K562 (cell line): ENCODE data around the gene ADAMTS2.

ENCODE experiments used
- CTCF ChIP-seq, 3 experiments: IDR thresholded peaks in 2 of 3; conservative IDR thresholded peaks in 1 of 3; 2 replicates each; pipeline ENCODE4 v1.5.1; 2011 to 2012; ENCODE audit warnings: low read length in 3 of 3, mild to moderate bottlenecking in 3 of 3, control low read depth in 2 of 3, improper control_type of control experiment in 1 of 3, inconsistent platforms in 1 of 3, low read depth in 1 of 3, mixed read lengths in 1 of 3, moderate library complexity in 1 of 3; ENCODE audit not compliant: insufficient read depth in 2 of 3
- SMAD1 ChIP-seq: fragments of 150-350 bp; IDR thresholded peaks from 2 replicates; pipeline ENCODE4 v1.6.1; 2014; ENCODE audit warnings: low read length, low read depth; ENCODE audit not compliant: partially characterized antibody

DNA sequence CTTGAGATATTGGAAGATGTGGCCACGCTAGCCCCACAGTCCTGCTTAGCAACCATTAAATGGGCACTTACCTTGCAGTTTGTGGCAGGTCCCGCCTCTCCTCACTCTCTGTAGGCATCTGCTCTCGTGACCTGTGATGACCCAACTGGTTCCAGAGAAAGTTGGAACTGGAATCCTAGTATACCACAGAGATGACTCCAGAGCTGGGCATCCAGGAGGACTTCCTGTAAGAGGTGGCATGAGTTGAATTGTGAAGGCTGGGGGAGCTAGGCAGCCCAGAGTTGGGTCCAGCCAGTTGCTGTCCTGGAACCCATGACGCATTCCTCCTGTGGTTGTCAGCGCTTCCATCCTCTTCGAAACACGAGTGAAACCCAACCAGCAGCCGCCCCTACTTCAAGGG is 1.6 kb upstream of the ADAMTS2 start:
- TF ChIP-seq SMAD1 (no peak), CTCF (IDR thresholded peaks at IDR 0.05 in 2 of 3, conservative IDR thresholded peaks at IDR 0.05 in 1 of 3; ENCODE audit: insufficient read depth in 2 of 3, low read depth in 1 of 3, low read length in 3 of 3) (no peak)
